Measurements from ENCODE around the gene PFKFB2.

PFKFB2 gene

GRCh38 chr1:207021876-207022596 is 31.0 kb upstream of the PFKFB2 start:
- no peak for DNase-seq (ENCODE audit: low spot score)

DNA sequence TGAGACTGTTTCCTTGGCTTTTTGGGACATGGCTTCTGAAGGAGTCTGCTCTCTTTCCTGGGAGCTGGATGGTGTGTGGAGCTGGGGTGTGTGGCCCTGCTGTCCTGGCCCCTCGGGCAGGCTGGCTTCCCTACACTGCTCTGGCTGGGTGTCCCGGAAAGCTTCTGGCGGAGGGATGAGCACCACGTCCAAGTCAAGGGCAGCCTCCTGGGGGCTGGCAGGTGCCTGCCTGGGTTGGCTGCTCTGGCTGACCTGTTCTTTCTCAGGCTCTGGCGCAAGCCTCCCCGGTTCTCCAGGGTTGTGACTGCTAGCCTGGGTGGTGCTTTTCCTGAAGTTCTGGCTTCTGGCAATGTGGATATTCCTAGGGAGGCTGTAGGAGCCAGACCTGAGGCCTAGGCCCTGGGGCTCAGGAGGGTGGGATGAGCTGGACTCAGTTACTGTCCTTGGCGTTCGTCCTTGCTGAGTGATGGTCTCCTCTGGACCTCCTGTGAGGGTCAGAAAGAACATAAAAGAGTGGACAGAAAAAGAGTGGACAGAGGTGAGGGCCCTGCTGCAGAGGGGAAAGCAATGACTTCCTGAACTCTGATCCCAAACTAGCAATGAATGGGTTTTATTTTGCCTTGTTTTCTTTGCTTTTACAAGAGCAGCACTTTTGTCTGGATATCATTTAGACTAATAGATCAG is 29.9 kb upstream of the PFKFB2 start:
- no peak for DNase-seq (ENCODE audit: low spot score)

- no peak for DNase-seq (ENCODE audit: low spot score)
Measured at GRCh38 chr1:207024202-207025145, 28.6 kb upstream of the PFKFB2 start.

DNA sequence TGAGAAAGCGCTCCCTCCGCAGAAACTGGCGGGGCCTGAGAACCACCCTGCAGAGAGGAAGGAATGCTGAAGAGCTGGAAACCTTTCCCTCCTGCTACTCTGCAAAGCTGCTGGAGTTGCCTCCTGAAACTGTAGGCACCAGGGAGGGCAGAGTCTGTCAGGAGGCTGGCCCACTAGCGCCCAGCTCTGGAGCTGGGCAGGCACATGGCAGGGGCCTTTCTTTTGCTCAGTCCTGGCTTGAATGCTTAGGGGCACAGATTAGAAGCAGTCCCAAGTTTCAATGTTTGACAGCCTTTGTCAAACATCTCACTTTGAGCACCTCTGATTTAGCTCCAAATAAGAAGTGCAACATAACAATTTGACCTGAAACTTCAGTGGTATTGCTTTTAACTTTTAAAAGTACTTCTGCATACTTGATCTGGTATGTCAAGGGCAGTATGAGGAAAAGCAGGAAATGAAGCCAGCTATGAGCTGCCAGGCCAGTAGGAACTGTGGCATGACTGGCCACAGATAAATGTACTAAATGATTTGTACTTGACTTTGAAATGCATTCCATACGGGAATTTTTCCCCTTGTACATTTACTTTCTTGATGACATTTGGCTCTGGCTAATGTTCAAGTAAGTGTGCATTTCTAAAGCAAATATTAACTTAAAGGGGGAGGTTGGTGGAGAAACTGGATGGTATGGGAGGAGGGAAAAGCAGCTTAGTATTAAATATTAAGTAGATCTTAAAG is 27.8 kb upstream of the PFKFB2 start:
- peak; percentile 58 for DNase-seq (ENCODE audit: low spot score)

GRCh38 chr1:207026104-207026534 is 27.0 kb upstream of the PFKFB2 start:
- DNase-seq (ENCODE audit: low spot score), result peak; percentile 45

- peak; percentile 30 for DNase-seq (ENCODE audit: low spot score)
Measured at GRCh38 chr1:207027206-207027777, 25.8 kb upstream of the PFKFB2 start.

- DNase-seq (ENCODE audit: low spot score), result no peak
Measured at GRCh38 chr1:207027921-207028320, 25.2 kb upstream of the PFKFB2 start.

GRCh38 chr1:207028884-207029650 is 24.0 kb upstream of the PFKFB2 start:
- no peak for DNase-seq (ENCODE audit: low spot score)

GRCh38 chr1:207029701-207030521 is 23.2 kb upstream of the PFKFB2 start:
- DNase-seq (ENCODE audit: low spot score), result no peak

DNA sequence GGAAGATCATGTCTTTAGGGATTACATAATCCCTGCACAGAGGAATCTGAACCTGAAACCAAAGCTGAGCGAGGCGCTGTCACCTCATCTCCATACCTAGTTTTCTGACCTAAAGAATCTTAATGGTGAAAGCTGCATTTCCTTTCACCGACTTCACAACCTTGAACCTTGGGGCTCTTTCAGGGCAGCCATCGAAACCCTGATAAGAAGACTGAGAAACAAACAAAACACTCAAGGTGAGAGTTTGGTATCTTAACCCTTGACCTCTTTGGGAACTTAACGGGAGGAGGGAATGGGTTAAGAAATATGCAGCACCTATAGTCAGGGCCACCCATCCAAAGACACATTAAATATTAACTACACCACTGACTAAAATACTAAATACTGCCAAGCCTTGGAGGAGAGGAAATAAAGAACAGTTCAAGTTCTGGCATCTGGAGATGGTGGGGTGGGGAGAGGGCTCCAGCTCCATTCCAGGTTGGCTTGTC is 22.5 kb upstream of the PFKFB2 start:
- DNase-seq (ENCODE audit: low spot score), result no peak

DNA sequence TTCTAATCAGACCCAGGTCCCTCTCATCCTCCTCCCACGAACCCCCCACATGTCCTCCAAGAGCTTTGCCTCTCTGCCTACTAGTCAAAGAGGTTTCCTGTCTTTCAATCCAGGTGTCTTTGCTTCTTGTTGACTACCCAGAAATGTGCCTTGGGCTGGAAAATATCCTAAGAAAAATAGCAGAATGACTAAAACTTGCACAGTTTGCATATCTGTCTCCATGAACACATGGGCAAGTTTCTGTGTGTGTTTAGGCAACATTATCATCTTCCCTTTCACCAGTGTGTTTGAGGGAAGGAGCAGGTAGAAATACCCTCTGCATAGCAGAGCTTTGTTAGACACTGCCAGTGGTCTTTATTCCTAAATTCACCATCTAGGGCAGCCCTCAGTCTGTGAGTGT is 22.1 kb upstream of the PFKFB2 start:
- DNase-seq (ENCODE audit: low spot score), result no peak

GRCh38 chr1:207031632-207032264 is 21.3 kb upstream of the PFKFB2 start:
- no peak for DNase-seq (ENCODE audit: low spot score)

GRCh38 chr1:207032528-207033017 is 20.5 kb upstream of the PFKFB2 start, which contains the start of gene C1orf116:
C1orf116 (minus strand) TSS chr1:207032756; CDS start chr1:207027598, 5,158 bp downstream.
- no peak for DNase-seq (ENCODE audit: low spot score)

DNA sequence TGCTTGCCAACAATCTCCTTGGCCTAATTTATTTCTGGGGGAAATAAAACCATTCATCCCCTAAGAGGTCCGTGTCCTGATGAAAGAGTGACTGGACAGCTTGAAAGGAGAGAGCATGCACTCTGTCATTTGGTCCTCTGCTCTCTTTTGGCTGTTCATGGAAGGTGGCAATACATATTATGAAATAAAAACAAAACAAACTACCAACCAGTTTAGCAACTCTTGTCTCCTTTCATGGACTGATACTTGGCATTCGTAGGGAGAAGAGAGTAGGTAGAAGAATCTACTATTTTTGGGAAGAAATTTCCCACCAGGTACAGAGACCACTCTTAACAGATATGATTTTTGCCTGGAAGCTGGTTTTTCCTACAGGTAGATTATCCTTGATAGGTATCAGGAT is 19.8 kb upstream of the PFKFB2 start:
- DNase-seq (ENCODE audit: low spot score), result no peak

- DNase-seq (ENCODE audit: low spot score), result no peak
Measured at GRCh38 chr1:207034208-207034607, 18.9 kb upstream of the PFKFB2 start.

DNA sequence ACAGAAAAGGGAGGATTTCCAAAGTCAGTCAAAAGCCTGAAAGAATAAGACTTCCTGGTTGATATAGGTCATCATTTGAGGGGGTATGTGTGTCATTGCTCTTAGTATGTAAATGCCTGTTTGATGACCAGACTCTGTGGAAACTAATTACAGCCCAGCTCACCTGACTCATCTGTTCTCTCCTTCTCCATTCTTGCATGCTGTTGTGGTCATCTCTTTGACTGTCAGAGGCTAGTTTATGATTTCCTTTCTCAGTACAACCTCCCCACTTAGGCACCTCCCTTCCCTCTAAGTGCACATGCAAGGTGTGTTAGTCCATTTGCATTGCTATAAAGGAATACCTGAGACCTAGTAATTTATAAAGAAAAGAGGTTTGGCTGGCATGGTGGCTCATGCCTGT is 18.1 kb upstream of the PFKFB2 start:
- peak; percentile 79 for DNase-seq (ENCODE audit: low spot score)

DNA sequence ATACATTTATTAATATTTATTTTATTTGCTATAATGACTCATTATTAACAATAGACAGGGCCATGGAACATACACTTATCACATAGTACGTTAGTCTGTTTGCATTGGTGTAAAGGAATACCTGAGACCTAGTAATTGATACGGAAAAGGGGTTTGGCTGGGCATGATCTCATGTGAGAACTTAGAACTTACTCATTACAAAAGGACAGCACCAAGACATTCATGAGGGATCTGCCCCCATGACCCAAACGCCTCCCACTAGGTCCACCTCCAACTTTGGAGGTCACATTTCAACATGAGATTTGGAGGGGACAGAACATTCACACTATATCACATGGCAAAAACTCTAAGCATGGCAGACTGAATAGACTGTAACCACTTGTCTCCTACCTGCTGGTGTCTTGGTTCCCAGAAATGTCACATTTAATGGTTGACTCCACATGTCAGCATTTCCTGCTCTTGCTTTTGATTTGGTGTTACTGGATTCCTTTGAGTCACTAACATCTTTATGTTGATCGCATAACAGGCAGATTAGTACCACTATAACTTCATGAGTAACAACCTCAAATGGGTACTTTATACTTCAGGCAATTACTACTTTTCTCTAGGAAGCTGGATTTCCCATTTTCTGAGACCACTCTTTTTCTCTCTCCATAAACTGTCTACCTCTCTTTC is 17.1 kb upstream of the PFKFB2 start:
- DNase-seq (ENCODE audit: low spot score), result no peak

- DNase-seq (ENCODE audit: low spot score), result no peak
Measured at GRCh38 chr1:207036865-207037264, 16.2 kb upstream of the PFKFB2 start.

All from AG08395 (cell line).